Measurements from ENCODE around the gene PPIG. TPM values are rescaled to one million over a fixed set of nuclear protein-coding genes. Genes with fewer than 3 reads are reported as not detected.

Gene PPIG
- total RNA-seq, 4 donors from 2014 or later = 17.6 to 32.8 (median 28.8) TPM

- Histone ChIP-seq H3K27me3 (no peaks in the 10 kb centered on the region), H3K36me3 (peaks cover 5 to 98% (median 6%) of the 10 kb centered on the region in 3 donors), H3K9me3 (no peaks in the 10 kb centered on the region), H3K4me1 (no peaks in the 10 kb centered on the region), H3K4me3 (no peak overlapping the region), H3K27ac (no peak overlapping the region)
- 73% methylated on average over 1 of the region's 1 CpG for WGBS, 2 donors
- DNase-seq = no peak
- intact Hi-C loops (cut with DNase I) = no loop called here
- TF ChIP-seq POLR2A (IDR thresholded peaks at IDR 0.05) (no peak), CTCF (IDR thresholded peaks at IDR 0.05) (no peak)
Measured at GRCh38 chr2:169620509-169620908, 36.4 kb downstream of the PPIG start.

- Histone ChIP-seq H3K36me3 (peaks cover 0 to 98% (median 5%) of the 10 kb centered on the region in 3 donors), H3K27ac (no peak overlapping the region), H3K4me3 (no peak overlapping the region), H3K9me3 (no peaks in the 10 kb centered on the region), H3K4me1 (no peaks in the 10 kb centered on the region), H3K27me3 (no peaks in the 10 kb centered on the region)
- TF ChIP-seq CTCF (IDR thresholded peaks at IDR 0.05) (no peak), POLR2A (IDR thresholded peaks at IDR 0.05) (no peak)
- intact Hi-C loops (cut with DNase I) = no loop called here
- WGBS, 2 donors = 80 to 89% methylated on average over 4 of the region's 4 CpGs
- DNase-seq = no peak
Measured at GRCh38 chr2:169623235-169623634, 39.1 kb downstream of the PPIG start.

GRCh38 chr2:169625781-169626180 lies 41.6 kb downstream of the PPIG start:
- intact Hi-C loops (cut with DNase I) = no loop called here
- WGBS, 2 donors = 79 to 87% methylated on average over 3 of the region's 3 CpGs
- H3K36me3 ChIP-seq = peaks cover 0 to 89% (median 5%) of the 10 kb centered on the region in 3 donors
- no peak for DNase-seq
- no peaks in the 10 kb centered on the region for H3K9me3 ChIP-seq
- no peaks in the 10 kb centered on the region for H3K4me1 ChIP-seq
- no peak overlapping the region for H3K27ac ChIP-seq
- no peaks in the 10 kb centered on the region for H3K27me3 ChIP-seq
- H3K4me3 ChIP-seq = no peak overlapping the region
- TF ChIP-seq POLR2A (IDR thresholded peaks at IDR 0.05) = no peak
- no peak for TF ChIP-seq CTCF (IDR thresholded peaks at IDR 0.05)

GRCh38 chr2:169636440-169637097 lies 52.4 kb downstream of the PPIG start:
- 95% methylated on average over 8 of the region's 8 CpGs for WGBS, 2 donors
- intact Hi-C loops (cut with DNase I) = no loop called here
- Histone ChIP-seq H3K27me3 (no peaks in the 10 kb centered on the region), H3K27ac (no peak overlapping the region), H3K4me3 (no peak overlapping the region), H3K9me3 (no peaks in the 10 kb centered on the region), H3K36me3 (peaks cover 7 to 73% (median 11%) of the 10 kb centered on the region in 3 donors), H3K4me1 (no peaks in the 10 kb centered on the region)
- no peak for DNase-seq
- TF ChIP-seq CTCF (IDR thresholded peaks at IDR 0.05) (no peak), POLR2A (IDR thresholded peaks at IDR 0.05) (no peak)

GRCh38 chr2:169637620-169638019 lies 53.5 kb downstream of the PPIG start:
- 97% methylated on average over 3 of the region's 3 CpGs for whole genome bisulfite sequencing, 2 donors
- Histone ChIP-seq H3K4me1 (no peaks in the 10 kb centered on the region), H3K36me3 (peaks cover 7 to 62% (median 11%) of the 10 kb centered on the region in 3 donors), H3K4me3 (no peak overlapping the region), H3K9me3 (no peaks in the 10 kb centered on the region), H3K27me3 (no peaks in the 10 kb centered on the region), H3K27ac (no peak overlapping the region)
- intact Hi-C loops (cut with DNase I) = no loop called here
- DNase-seq = no peak
- TF ChIP-seq CTCF (IDR thresholded peaks at IDR 0.05) = no peak
- no peak for TF ChIP-seq POLR2A (IDR thresholded peaks at IDR 0.05)
